Measurements from ENCODE around the gene INPP4A. TPM values are rescaled to one million over a fixed set of nuclear protein-coding genes. Genes with fewer than 3 reads are reported as not detected.

INPP4A gene
- total and polyA plus RNA-seq, 10 of the 15 experiments (the other 5 are each of a cell fraction or from before 2014, with no cell fraction given) = 4.7 to 62.3 (median 36.9) TPM

- ChIA-PET POLR2A (interaction anchor here (0.5 to 16.1 kb wide), 4 partner anchors 10 to 36 kb away, joined by 3 to 545 read pairs (median 4); partner anchors contain the start of gene INPP4A), CTCF (interaction anchor here (0.9 to 5.9 kb wide), 12 partner anchors 7 to 90 kb away, joined by 3 to 41 read pairs (median 5); no protein-coding TSS in a partner anchor), RAD21 (ENCODE audit: unreplicated experiment) (interaction anchor here (1.0 to 7.4 kb wide), 6 partner anchors 8 to 31 kb away, joined by 3 to 150 read pairs (median 15); no protein-coding TSS in a partner anchor), SMC1A (ENCODE audit: uncharacterized antibody, unreplicated experiment) (interaction anchor here (0.7 to 24.6 kb wide), 5 partner anchors 9 to 68 kb away, joined by 3 to 816 read pairs (median 4); no protein-coding TSS in a partner anchor)
- peak overlapping the region; percentile 86 for H3K27ac ChIP-seq (ENCODE audit: control insufficient read depth, insufficient read depth)
- H3K4me1 ChIP-seq (ENCODE audit: control insufficient read depth, insufficient read depth, low read length) = peaks cover 98% of the 10 kb centered on the region
- peaks cover 95% of the 10 kb centered on the region for H3K79me2 ChIP-seq (ENCODE audit: control insufficient read depth, insufficient read depth, low read length)
- H3K36me3 ChIP-seq (ENCODE audit: control insufficient read depth in 2 of 2, insufficient read depth in 2 of 2, low read length in 1 of 2) = peaks cover 8 to 19% of the 10 kb centered on the region in 2 experiments
- in situ Hi-C loops (cut with MboI) (no loop called here), intact Hi-C loops (cut with micrococcal nuclease; ENCODE audit: unreplicated experiment) (no loop called here)
- WGBS (ENCODE audit: insufficient coverage, insufficient replicate concordance, low lambda C conversion rate, missing lambda C conversion rate) = 94% methylated on average over 4 of the region's 4 CpGs
- H2AFZ ChIP-seq (ENCODE audit: control insufficient read depth, low read depth, low read length) = no peak overlapping the region
- no peak overlapping the region for H3K4me3 ChIP-seq
- FAIRE-seq (no peak), ATAC-seq (no peak), DNase-seq (ENCODE audit: low read depth, low spot score) (no peak)
- no peaks in the 10 kb centered on the region for H3K27me3 ChIP-seq (replicated peaks in 1 of 2; ENCODE audit: control insufficient read depth in 2 of 2, insufficient read depth in 2 of 2, low read length in 1 of 2)
- BruUV-seq (replicated peaks) = no TSS peak
- peak overlapping the region; percentile 70; the same call in 1 of the 2 replicates for H3K9ac ChIP-seq (ENCODE audit: control insufficient read depth, insufficient read depth, low read length)
- no peaks in the 10 kb centered on the region for H3K9me3 ChIP-seq (replicated peaks; ENCODE audit: control insufficient read depth, insufficient read depth, low read length)
- peak overlapping the region; percentile 85 for H3K4me2 ChIP-seq (ENCODE audit: control insufficient read depth, insufficient read depth)
- no peaks in the 10 kb centered on the region for H4K20me1 ChIP-seq (ENCODE audit: control insufficient read depth, insufficient read depth)
- TF ChIP-seq SPI1 (IDR thresholded peaks at IDR 0.05; ENCODE audit: borderline replicate concordance, insufficient read depth, low read depth, low read length) (peak; percentile 28; the same call in 1 of the 2 replicates), ESRRA (IDR thresholded peaks at IDR 0.05; ENCODE audit: low read length) (no peak), SREBF1 (IDR thresholded peaks at IDR 0.05; ENCODE audit: low read length) (no peak), CUX1 (IDR thresholded peaks at IDR 0.05; ENCODE audit: insufficient replicate concordance, low read depth, low read length) (no peak), E2F4 (IDR thresholded peaks at IDR 0.05; ENCODE audit: low read depth, low read length) (no peak), IKZF2 (IDR thresholded peaks at IDR 0.05) (0 out of 4 replicates have a peak, but pooled peaks have one; percentile 13 to 16), MTA2 (IDR thresholded peaks at IDR 0.05; ENCODE audit: low read depth) (peak; percentile 69), IKZF1 (conservative IDR thresholded peaks at IDR 0.05) (peak; percentile 33; the same call in 1 of the 2 replicates)
- TF ChIP-seq, protein P1, sequence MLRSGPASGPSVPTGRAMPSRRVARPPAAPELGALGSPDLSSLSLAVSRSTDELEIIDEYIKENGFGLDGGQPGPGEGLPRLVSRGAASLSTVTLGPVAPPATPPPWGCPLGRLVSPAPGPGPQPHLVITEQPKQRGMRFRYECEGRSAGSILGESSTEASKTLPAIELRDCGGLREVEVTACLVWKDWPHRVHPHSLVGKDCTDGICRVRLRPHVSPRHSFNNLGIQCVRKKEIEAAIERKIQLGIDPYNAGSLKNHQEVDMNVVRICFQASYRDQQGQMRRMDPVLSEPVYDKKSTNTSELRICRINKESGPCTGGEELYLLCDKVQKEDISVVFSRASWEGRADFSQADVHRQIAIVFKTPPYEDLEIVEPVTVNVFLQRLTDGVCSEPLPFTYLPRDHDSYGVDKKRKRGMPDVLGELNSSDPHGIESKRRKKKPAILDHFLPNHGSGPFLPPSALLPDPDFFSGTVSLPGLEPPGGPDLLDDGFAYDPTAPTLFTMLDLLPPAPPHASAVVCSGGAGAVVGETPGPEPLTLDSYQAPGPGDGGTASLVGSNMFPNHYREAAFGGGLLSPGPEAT (IDR thresholded peaks at IDR 0.05; ENCODE audit: low read depth) = no peak
- TF ChIP-seq, protein P2, sequence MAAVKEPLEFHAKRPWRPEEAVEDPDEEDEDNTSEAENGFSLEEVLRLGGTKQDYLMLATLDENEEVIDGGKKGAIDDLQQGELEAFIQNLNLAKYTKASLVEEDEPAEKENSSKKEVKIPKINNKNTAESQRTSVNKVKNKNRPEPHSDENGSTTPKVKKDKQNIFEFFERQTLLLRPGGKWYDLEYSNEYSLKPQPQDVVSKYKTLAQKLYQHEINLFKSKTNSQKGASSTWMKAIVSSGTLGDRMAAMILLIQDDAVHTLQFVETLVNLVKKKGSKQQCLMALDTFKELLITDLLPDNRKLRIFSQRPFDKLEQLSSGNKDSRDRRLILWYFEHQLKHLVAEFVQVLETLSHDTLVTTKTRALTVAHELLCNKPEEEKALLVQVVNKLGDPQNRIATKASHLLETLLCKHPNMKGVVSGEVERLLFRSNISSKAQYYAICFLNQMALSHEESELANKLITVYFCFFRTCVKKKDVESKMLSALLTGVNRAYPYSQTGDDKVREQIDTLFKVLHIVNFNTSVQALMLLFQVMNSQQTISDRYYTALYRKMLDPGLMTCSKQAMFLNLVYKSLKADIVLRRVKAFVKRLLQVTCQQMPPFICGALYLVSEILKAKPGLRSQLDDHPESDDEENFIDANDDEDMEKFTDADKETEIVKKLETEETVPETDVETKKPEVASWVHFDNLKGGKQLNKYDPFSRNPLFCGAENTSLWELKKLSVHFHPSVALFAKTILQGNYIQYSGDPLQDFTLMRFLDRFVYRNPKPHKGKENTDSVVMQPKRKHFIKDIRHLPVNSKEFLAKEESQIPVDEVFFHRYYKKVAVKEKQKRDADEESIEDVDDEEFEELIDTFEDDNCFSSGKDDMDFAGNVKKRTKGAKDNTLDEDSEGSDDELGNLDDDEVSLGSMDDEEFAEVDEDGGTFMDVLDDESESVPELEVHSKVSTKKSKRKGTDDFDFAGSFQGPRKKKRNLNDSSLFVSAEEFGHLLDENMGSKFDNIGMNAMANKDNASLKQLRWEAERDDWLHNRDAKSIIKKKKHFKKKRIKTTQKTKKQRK (IDR thresholded peaks at IDR 0.05; ENCODE audit: low read depth, low read length) = no peak
Observed at GRCh38 chr2:98478907-98479306, 34.2 kb downstream of the INPP4A start.

Data from GM12878 (cell line).